ENCODE measurements around the gene BTBD16. TPM values are rescaled to one million over a fixed set of nuclear protein-coding genes. Genes with fewer than 3 reads are reported as not detected.

BTBD16 gene
- total RNA-seq, 1 donor = not detected

- DNase-seq (ENCODE audit: insufficient read length, low spot score, missing footprints) = no peak
- Histone ChIP-seq H3K4me3 (ENCODE audit: insufficient read depth, low read length) (no peak overlapping the region), H3K79me2 (ENCODE audit: insufficient read depth, low read length) (no peaks in the 10 kb centered on the region), H3K36me3 (ENCODE audit: insufficient read depth, low read length) (no peaks in the 10 kb centered on the region), H3K4me2 (ENCODE audit: insufficient read depth, low read length) (no peak overlapping the region), H3K9me3 (ENCODE audit: low read depth, low read length) (no peaks in the 10 kb centered on the region), H4K20me1 (ENCODE audit: insufficient read depth, low read length) (no peaks in the 10 kb centered on the region), H3K4me1 (ENCODE audit: insufficient read depth, low read length) (peaks cover 5% of the 10 kb centered on the region), H2AFZ (ENCODE audit: low read length) (no peak overlapping the region), H3K27ac (ENCODE audit: low read depth, low read length) (no peak overlapping the region), H3K27me3 (ENCODE audit: insufficient read depth, low read length) (peaks cover 8% of the 10 kb centered on the region)
- TF ChIP-seq CTCF (IDR thresholded peaks at IDR 0.05; ENCODE audit: extremely low read depth, low read depth, low read length) = no peak
These were observed 17.2 kb downstream of the BTBD16 start for GRCh38 chr10:122288262-122288661.

- TF ChIP-seq CTCF (IDR thresholded peaks at IDR 0.05; ENCODE audit: extremely low read depth, low read depth, low read length) = no peak
- DNase-seq (ENCODE audit: insufficient read length, low spot score, missing footprints) = no peak
- H3K4me2 ChIP-seq (ENCODE audit: insufficient read depth, low read length) = no peak overlapping the region
- no peaks in the 10 kb centered on the region for H3K9me3 ChIP-seq (ENCODE audit: low read depth, low read length)
- no peak overlapping the region for H3K4me3 ChIP-seq (ENCODE audit: insufficient read depth, low read length)
- H3K27me3 ChIP-seq (ENCODE audit: insufficient read depth, low read length) = peaks cover 8% of the 10 kb centered on the region
- no peaks in the 10 kb centered on the region for H3K36me3 ChIP-seq (ENCODE audit: insufficient read depth, low read length)
- no peaks in the 10 kb centered on the region for H4K20me1 ChIP-seq (ENCODE audit: insufficient read depth, low read length)
- peaks cover 5% of the 10 kb centered on the region for H3K4me1 ChIP-seq (ENCODE audit: insufficient read depth, low read length)
- H3K27ac ChIP-seq (ENCODE audit: low read depth, low read length) = no peak overlapping the region
- no peaks in the 10 kb centered on the region for H3K79me2 ChIP-seq (ENCODE audit: insufficient read depth, low read length)
- no peak overlapping the region for H2AFZ ChIP-seq (ENCODE audit: low read length)
These were observed 17.8 kb downstream of the BTBD16 start for GRCh38 chr10:122288917-122289316.

- no peak for DNase-seq (ENCODE audit: insufficient read length, low spot score, missing footprints)
- Histone ChIP-seq H3K9me3 (ENCODE audit: low read depth, low read length) (no peaks in the 10 kb centered on the region), H3K4me1 (ENCODE audit: insufficient read depth, low read length) (peaks cover 5% of the 10 kb centered on the region), H3K4me2 (ENCODE audit: insufficient read depth, low read length) (no peak overlapping the region), H3K27ac (ENCODE audit: low read depth, low read length) (no peak overlapping the region), H3K79me2 (ENCODE audit: insufficient read depth, low read length) (no peaks in the 10 kb centered on the region), H4K20me1 (ENCODE audit: insufficient read depth, low read length) (no peaks in the 10 kb centered on the region), H3K27me3 (ENCODE audit: insufficient read depth, low read length) (peaks cover 8% of the 10 kb centered on the region), H3K4me3 (ENCODE audit: insufficient read depth, low read length) (no peak overlapping the region), H2AFZ (ENCODE audit: low read length) (no peak overlapping the region), H3K36me3 (ENCODE audit: insufficient read depth, low read length) (no peaks in the 10 kb centered on the region)
- TF ChIP-seq CTCF (IDR thresholded peaks at IDR 0.05; ENCODE audit: extremely low read depth, low read depth, low read length) = no peak
These were observed 19.2 kb downstream of the BTBD16 start for GRCh38 chr10:122290334-122290733.

- no peak for TF ChIP-seq CTCF (IDR thresholded peaks at IDR 0.05; ENCODE audit: extremely low read depth, low read depth, low read length)
- no peaks in the 10 kb centered on the region for H3K36me3 ChIP-seq (ENCODE audit: insufficient read depth, low read length)
These were observed 19.9 kb downstream of the BTBD16 start for GRCh38 chr10:122290833-122291532.

More at GRCh38 chr10:122290833-122291532, 19.9 kb downstream of the BTBD16 start:
- Histone ChIP-seq H3K9me3 (ENCODE audit: low read depth, low read length) (no peaks in the 10 kb centered on the region), H4K20me1 (ENCODE audit: insufficient read depth, low read length) (no peaks in the 10 kb centered on the region), H3K4me3 (ENCODE audit: insufficient read depth, low read length) (no peak overlapping the region), H3K27ac (ENCODE audit: low read depth, low read length) (no peak overlapping the region), H3K4me1 (ENCODE audit: insufficient read depth, low read length) (peaks cover 5% of the 10 kb centered on the region), H3K79me2 (ENCODE audit: insufficient read depth, low read length) (no peaks in the 10 kb centered on the region), H2AFZ (ENCODE audit: low read length) (no peak overlapping the region), H3K27me3 (ENCODE audit: insufficient read depth, low read length) (peaks cover 8% of the 10 kb centered on the region), H3K4me2 (ENCODE audit: insufficient read depth, low read length) (no peak overlapping the region)
- DNase-seq (ENCODE audit: insufficient read length, low spot score, missing footprints) = no peak
